Loucy (cell line): ENCODE measurements around the gene NCAPD3.

Experiments
- H2AFZ ChIP-seq: fragments of 200-600 bp; sonication (generic); 2 replicates; pipeline ENCODE4 v1.6.0; 2016; ENCODE audit warnings: antibody characterized with exemption, mild to moderate bottlenecking, low read length, moderate library complexity
- H3F3A ChIP-seq: fragments of 200-600 bp; 2 replicates; pipeline ENCODE4 v1.6.0; 2016; ENCODE audit warnings: antibody characterized with exemption, low read depth, mild to moderate bottlenecking
- H3K27me3 ChIP-seq: fragments of 200-600 bp; sonication (generic); 2 replicates; pipeline ENCODE4 v1.6.1; 2014; ENCODE audit warnings: low read length, mild to moderate bottlenecking; ENCODE audit not compliant: insufficient read depth, poor library complexity, severe bottlenecking
- H3K36me3 ChIP-seq: fragments of 200-600 bp; sonication (generic); 2 replicates; pipeline ENCODE4 v1.6.1; 2016; ENCODE audit warnings: low read length; ENCODE audit not compliant: insufficient read depth
- H3K4me1 ChIP-seq: fragments of 200-600 bp; sonication (generic); 2 replicates; pipeline ENCODE4 v1.5.1; 2014; ENCODE audit warnings: low read length, mild to moderate bottlenecking; ENCODE audit not compliant: insufficient read depth, poor library complexity, severe bottlenecking
- H3K4me2 ChIP-seq: fragments of 200-600 bp; sonication (generic); 2 replicates; pipeline ENCODE4 v1.6.0; 2014; ENCODE audit warnings: antibody characterized with exemption, low read length, low read depth, mild to moderate bottlenecking; ENCODE audit not compliant: poor library complexity, severe bottlenecking
- H3K4me3 ChIP-seq: fragments of 200-600 bp; sonication (generic); 2 replicates; pipeline ENCODE4 v1.5.1; 2014; ENCODE audit warnings: low read length, mild to moderate bottlenecking, mixed read lengths; ENCODE audit not compliant: poor library complexity, severe bottlenecking
- H3K79me2 ChIP-seq: fragments of 200-600 bp; sonication (generic); 2 replicates; pipeline ENCODE4 v1.6.1; 2014; ENCODE audit warnings: low read length; ENCODE audit not compliant: insufficient read depth
- H3K9ac ChIP-seq: fragments of 200-600 bp; sonication (generic); 2 replicates; pipeline ENCODE4 v1.6.0; 2014; ENCODE audit warnings: mild to moderate bottlenecking, low read depth, low read length, moderate library complexity; ENCODE audit not compliant: poor library complexity, severe bottlenecking
- H3K9me2 ChIP-seq: fragments of 200-600 bp; sonication (generic); replicated peaks from 2 replicates; pipeline ENCODE4 v1.6.1; 2016; ENCODE audit warnings: low read depth, low read length, mixed read lengths
- H3K9me3 ChIP-seq: fragments of 200-600 bp; sonication (generic); 2 replicates; pipeline ENCODE4 v1.6.1; 2014; ENCODE audit warnings: mild to moderate bottlenecking, antibody characterized with exemption, low read length, low read depth; ENCODE audit not compliant: insufficient read depth
- H4K20me1 ChIP-seq: fragments of 200-600 bp; sonication (generic); 2 replicates; pipeline ENCODE4 v1.6.0; 2014; ENCODE audit warnings: antibody characterized with exemption, low read length, mild to moderate bottlenecking; ENCODE audit not compliant: insufficient read depth, poor library complexity, severe bottlenecking
- CTCF ChIP-seq: fragments of 200-600 bp; sonication (generic); conservative IDR thresholded peaks from 2 replicates; pipeline ENCODE4 v1.5.1; 2014; ENCODE audit warnings: mild to moderate bottlenecking, antibody characterized with exemption, low read length
- EZH2phosphoT487 ChIP-seq: fragments of 200-600 bp; IDR thresholded peaks from 2 replicates; pipeline ENCODE4 v1.6.1; 2018; ENCODE audit warnings: antibody characterized with exemption, mild to moderate bottlenecking, moderate library complexity, borderline replicate concordance

The NCAPD3 gene

DNA sequence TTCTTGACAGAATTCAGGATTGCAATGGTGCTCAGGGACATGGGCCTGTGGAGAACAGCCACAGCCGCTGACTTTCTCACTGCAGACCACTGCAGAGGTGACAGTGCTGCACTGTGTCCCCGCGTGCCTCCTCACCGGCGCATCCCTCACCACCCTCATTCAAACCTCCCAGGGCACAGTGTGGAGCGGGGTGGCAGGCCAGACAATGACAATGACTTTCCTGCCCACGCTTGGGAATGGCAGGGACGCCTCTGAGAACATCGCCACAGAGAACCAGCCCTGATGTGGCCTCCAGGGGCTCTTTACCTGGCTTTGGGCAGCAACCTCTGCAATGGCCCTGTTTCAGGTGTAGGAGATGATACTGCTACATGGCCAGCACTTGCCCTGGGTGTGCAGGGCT, 65.7 kb downstream of the NCAPD3 start:
- Histone ChIP-seq H3K36me3 (peaks cover 86% of the 10 kb centered on the region; the same call in 1 of the 2 replicates), H3K27me3 (no peaks in the 10 kb centered on the region), H3K79me2 (no peaks in the 10 kb centered on the region), H3K9me2 (no peaks in the 10 kb centered on the region), H3K4me3 (no peak overlapping the region), H3K4me2 (no peak overlapping the region), H3K9me3 (no peaks in the 10 kb centered on the region), H3F3A (no peaks in the 10 kb centered on the region), H3K9ac (no peak overlapping the region), H3K4me1 (no peaks in the 10 kb centered on the region), H4K20me1 (no peaks in the 10 kb centered on the region), H2AFZ (no peak overlapping the region)
- no peak for TF ChIP-seq EZH2phosphoT487
- TF ChIP-seq CTCF = no peak

DNA sequence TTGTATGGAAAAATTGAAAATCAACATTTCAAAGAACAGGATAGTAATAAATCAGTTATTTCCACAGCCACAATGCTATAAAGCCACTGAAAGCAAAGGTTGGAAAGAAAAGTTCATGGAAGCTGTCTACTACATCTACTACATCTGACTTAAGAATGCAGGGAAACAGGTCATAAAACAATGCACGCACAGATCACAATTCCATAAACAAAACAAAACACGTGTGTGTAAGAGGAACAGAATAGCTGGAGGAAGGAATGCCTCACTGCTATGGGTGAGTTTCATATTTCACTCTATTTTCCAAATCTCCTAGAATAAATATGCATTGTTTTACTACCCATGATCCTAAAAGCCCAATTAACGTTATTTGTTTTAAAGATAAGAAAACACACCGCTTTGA, 66.3 kb downstream of the NCAPD3 start:
- H3K36me3 ChIP-seq = peaks cover 86% of the 10 kb centered on the region; the same call in 1 of the 2 replicates
- TF ChIP-seq EZH2phosphoT487 (no peak), CTCF (no peak)
- H3K4me3 ChIP-seq = no peak overlapping the region
- H3K9me3 ChIP-seq = no peaks in the 10 kb centered on the region
- H2AFZ ChIP-seq = no peak overlapping the region
- H3K9me2 ChIP-seq = no peaks in the 10 kb centered on the region
- H3F3A ChIP-seq = no peaks in the 10 kb centered on the region
- no peaks in the 10 kb centered on the region for H3K79me2 ChIP-seq
- no peak overlapping the region for H3K4me2 ChIP-seq
- no peaks in the 10 kb centered on the region for H4K20me1 ChIP-seq
- H3K9ac ChIP-seq = no peak overlapping the region
- no peaks in the 10 kb centered on the region for H3K27me3 ChIP-seq
- H3K4me1 ChIP-seq = no peaks in the 10 kb centered on the region

DNA sequence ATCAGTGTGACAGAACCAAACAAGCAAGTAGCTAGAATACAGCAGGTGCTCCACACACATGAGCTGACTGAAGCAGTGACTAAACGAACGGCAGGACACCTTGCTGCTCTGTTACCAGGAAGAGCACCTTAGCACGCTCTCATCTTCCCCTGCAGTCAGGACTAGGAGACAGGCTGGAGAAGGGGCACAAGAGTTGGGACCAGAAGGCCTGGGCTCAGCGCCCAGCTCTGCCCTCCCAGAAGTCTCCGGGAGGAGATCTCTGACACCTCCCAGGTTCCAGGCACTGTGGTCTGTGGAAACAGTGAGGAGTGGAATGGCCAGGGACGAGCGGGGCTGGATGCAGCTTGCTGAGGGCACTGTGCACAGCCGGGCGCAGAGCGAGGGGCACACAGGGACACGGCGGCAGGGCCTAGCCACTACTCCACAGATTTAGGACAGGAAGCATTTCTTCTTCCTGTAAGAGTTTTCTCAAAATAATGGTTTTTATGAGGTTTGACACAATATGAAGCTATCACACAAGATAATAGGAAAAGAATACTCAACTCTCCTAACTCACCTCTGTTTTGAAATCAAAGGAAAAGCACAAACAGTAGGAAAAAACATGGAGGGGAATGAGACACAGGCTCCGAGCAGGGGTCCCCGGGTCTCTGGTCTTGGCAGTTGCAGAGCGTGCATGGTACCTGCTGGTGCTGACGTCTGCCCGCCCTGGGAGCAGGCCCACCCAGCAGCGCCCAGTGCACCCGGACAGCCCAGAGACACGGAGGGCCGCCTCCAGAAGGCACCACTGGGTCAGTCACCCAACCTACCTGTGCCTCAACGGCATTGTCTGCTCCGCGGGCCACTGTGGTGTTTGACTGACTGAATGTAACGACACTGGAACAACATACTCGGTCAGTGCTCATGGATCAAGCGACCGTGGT, 67.6 kb downstream of the NCAPD3 start:
- no peaks in the 10 kb centered on the region for H3K9me2 ChIP-seq
- no peak for TF ChIP-seq EZH2phosphoT487
- no peak overlapping the region for H3K4me3 ChIP-seq
- no peaks in the 10 kb centered on the region for H3K9me3 ChIP-seq
- no peaks in the 10 kb centered on the region for H3K27me3 ChIP-seq
- no peaks in the 10 kb centered on the region for H3F3A ChIP-seq
- H3K4me1 ChIP-seq = no peaks in the 10 kb centered on the region
- H3K4me2 ChIP-seq = no peak overlapping the region
- peaks cover 82% of the 10 kb centered on the region; the same call in 1 of the 2 replicates for H3K36me3 ChIP-seq
- no peaks in the 10 kb centered on the region for H3K79me2 ChIP-seq
- H4K20me1 ChIP-seq = no peaks in the 10 kb centered on the region
- H3K9ac ChIP-seq = no peak overlapping the region
- no peak overlapping the region for H2AFZ ChIP-seq
